HEK293 (cell line): Measurements from ENCODE around the gene CYRIA.

Source experiments
- CTCF ChIA-PET: fragments of 350-600 bp; formaldehyde crosslinking; extraction: SDS; loops from one replicate; lab custom pipeline; 2021; ENCODE audit warnings: antibody characterized with exemption; lab: Yijun Ruan, JAX
- POLR2A ChIA-PET: fragments of 300-600 bp; formaldehyde crosslinking; extraction: SDS; loops from one replicate; lab custom pipeline; 2020; ENCODE audit warnings: antibody characterized with exemption, inconsistent platforms; lab: Yijun Ruan, JAX
- H3K27ac ChIP-seq: fragments of 200-500 bp; sonication (Bioruptor generic); 2 replicates; pipeline ENCODE4 v1.5.1; 2014; ENCODE audit warnings: low read depth, low read length, control low read depth, inconsistent platforms; ENCODE audit errors: extremely low read depth
- H3K36me3 ChIP-seq, 2 experiments: fragments of 200-500 bp in 1 of 2; sonication (Bioruptor generic) in 1 of 2; 1 replicate in 1 of 2; 2 replicates in 1 of 2; pipeline ENCODE4 v1.5.1; 2014 to 2017; ENCODE audit warnings: inconsistent platforms in 2 of 2, low read length in 2 of 2; ENCODE audit not compliant: control insufficient read depth in 2 of 2, insufficient read depth in 1 of 2
- H3K4me1 ChIP-seq: fragments of 200-500 bp; sonication (Bioruptor generic); 2 replicates; pipeline ENCODE4 v1.5.1; 2014; ENCODE audit warnings: mild to moderate bottlenecking, low read length, inconsistent platforms; ENCODE audit not compliant: control insufficient read depth, insufficient read depth
- H3K4me3 ChIP-seq: 2 replicates; pipeline ENCODE4 v1.5.1; 2011; ENCODE audit warnings: low read depth, mild to moderate bottlenecking, control low read depth, low read length, moderate library complexity
- H3K9me3 ChIP-seq: fragments of 200-500 bp; sonication (Bioruptor generic); 2 replicates; pipeline ENCODE4 v1.5.1; 2014; ENCODE audit warnings: low read depth, low read length, inconsistent platforms; ENCODE audit not compliant: control insufficient read depth, insufficient read depth
- AEBP2 ChIP-seq: fragments of 450-650 bp; formaldehyde crosslinking; IDR thresholded peaks from 2 replicates; pipeline ENCODE4 v1.5.1; 2016; ENCODE audit warnings: missing biosample characterization, missing genetic modification characterization, borderline replicate concordance
- GLI2 ChIP-seq: fragments of 450-650 bp; formaldehyde crosslinking; IDR thresholded peaks from 2 replicates; pipeline ENCODE4; 2017; ENCODE audit warnings: missing biosample characterization, missing genetic modification characterization, low read depth, borderline replicate concordance
- OSR2 ChIP-seq: fragments of 450-650 bp; formaldehyde crosslinking; IDR thresholded peaks from 2 replicates; pipeline ENCODE4 v1.5.1; 2016; ENCODE audit warnings: missing biosample characterization, missing genetic modification characterization
- SCRT2 ChIP-seq: fragments of 450-650 bp; formaldehyde crosslinking; IDR thresholded peaks from 2 replicates; pipeline ENCODE4 v1.5.1; 2016; ENCODE audit warnings: missing biosample characterization, missing genetic modification characterization
- ZNF274 ChIP-seq, 2 experiments: fragments of 200-500 bp in 1 of 2; fragments of 450-650 bp in 1 of 2; sonication (Bioruptor generic) in 1 of 2; formaldehyde crosslinking in 1 of 2; IDR thresholded peaks; 2 replicates each; pipeline versions ENCODE4 v1.5.1 to v1.6.1; 2014 to 2016; ENCODE audit warnings: borderline replicate concordance in 1 of 2, inconsistent platforms in 1 of 2, low read length in 1 of 2, missing biosample characterization in 1 of 2, missing genetic modification characterization in 1 of 2
- ZNF350 ChIP-seq: fragments of 450-650 bp; formaldehyde crosslinking; IDR thresholded peaks from 2 replicates; pipeline ENCODE4 v1.5.0; 2017; ENCODE audit warnings: missing biosample characterization, mild to moderate bottlenecking, missing genetic modification characterization
- ZNF362 ChIP-seq: fragments of 450-650 bp; formaldehyde crosslinking; IDR thresholded peaks from 2 replicates; pipeline ENCODE4 v1.5.1; 2016; ENCODE audit warnings: missing biosample characterization, missing genetic modification characterization
- ZNF488 ChIP-seq: fragments of 450-650 bp; formaldehyde crosslinking; IDR thresholded peaks from 2 replicates; pipeline ENCODE4 v1.5.1; 2016; ENCODE audit warnings: missing biosample characterization, missing genetic modification characterization
- ZNF514 ChIP-seq: fragments of 450-650 bp; formaldehyde crosslinking; IDR thresholded peaks from 2 replicates; pipeline ENCODE4 v1.5.1; 2016; ENCODE audit warnings: missing biosample characterization, missing genetic modification characterization
- ZNF518A ChIP-seq: fragments of 450-650 bp; formaldehyde crosslinking; conservative IDR thresholded peaks from 2 replicates; pipeline ENCODE4 v1.5.1; 2016; ENCODE audit warnings: low read depth, missing biosample characterization, missing genetic modification characterization
- ZNF521 ChIP-seq: fragments of 450-650 bp; formaldehyde crosslinking; IDR thresholded peaks from 2 replicates; pipeline ENCODE4 v1.5.1; 2017; ENCODE audit warnings: missing biosample characterization, mild to moderate bottlenecking, missing genetic modification characterization
- ZNF629 ChIP-seq: fragments of 450-650 bp; formaldehyde crosslinking; IDR thresholded peaks from 2 replicates; pipeline ENCODE4 v1.5.1; 2017; ENCODE audit warnings: missing biosample characterization, missing genetic modification characterization
- ZNF670 ChIP-seq: fragments of 450-650 bp; formaldehyde crosslinking; IDR thresholded peaks from 2 replicates; pipeline ENCODE4 v1.5.1; 2016; ENCODE audit warnings: missing biosample characterization, missing genetic modification characterization, low read depth
- ZNF692 ChIP-seq: fragments of 450-650 bp; formaldehyde crosslinking; IDR thresholded peaks from 2 replicates; pipeline ENCODE4 v1.5.1; 2016; ENCODE audit warnings: missing biosample characterization, missing genetic modification characterization
- ZNF701 ChIP-seq: fragments of 450-650 bp; formaldehyde crosslinking; IDR thresholded peaks from 2 replicates; pipeline ENCODE4 v1.5.1; 2016; ENCODE audit warnings: missing biosample characterization, missing genetic modification characterization
- ZNF843 ChIP-seq: fragments of 450-650 bp; formaldehyde crosslinking; IDR thresholded peaks from 2 replicates; pipeline ENCODE4 v1.5.1; 2016; ENCODE audit warnings: missing biosample characterization, missing genetic modification characterization

CYRIA gene

DNA sequence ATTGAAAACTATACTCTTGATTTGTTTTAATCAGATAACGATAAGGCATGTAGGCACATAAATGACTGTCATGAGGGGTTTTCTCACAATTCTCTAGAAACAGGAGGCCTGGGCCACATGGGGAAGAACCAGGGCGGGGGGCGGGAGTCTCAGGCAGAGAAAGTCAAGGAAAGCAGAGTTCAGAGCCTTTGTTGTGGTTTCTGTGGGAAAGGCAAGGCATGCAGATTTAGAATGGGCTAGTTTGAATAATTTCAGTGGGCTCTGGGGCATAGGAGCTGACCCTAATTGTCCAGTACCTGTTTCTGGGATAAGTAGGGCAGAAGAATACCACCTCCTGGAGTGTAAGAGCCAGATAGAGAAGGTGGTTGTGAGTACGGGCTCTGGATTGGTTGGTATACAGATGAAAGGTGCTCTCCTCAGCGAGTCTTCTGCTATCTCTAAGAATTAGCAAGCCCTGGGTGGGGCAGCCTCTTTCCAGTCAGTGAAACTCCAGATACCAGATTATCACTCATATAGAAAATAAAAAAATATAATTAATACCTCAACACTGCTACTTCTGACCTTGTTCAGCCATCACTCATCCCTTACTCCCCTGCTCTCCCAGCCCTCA is 41.5 kb upstream of the CYRIA start:
- no peak overlapping the region for H3K4me3 ChIP-seq
- H3K27ac ChIP-seq: no peak overlapping the region
- H3K4me1 ChIP-seq: no peaks in the 10 kb centered on the region
- ChIA-PET CTCF (interaction anchor here (0.6 to 1.5 kb wide), 5 partner anchors 50 to 1070 kb away, joined by 3 to 4 read pairs (median 3); no protein-coding TSS in a partner anchor), POLR2A (no interaction called here)
- no peaks in the 10 kb centered on the region for H3K36me3 ChIP-seq
- no peaks in the 10 kb centered on the region for H3K9me3 ChIP-seq
- no peak for TF ChIP-seq ZNF701
- TF ChIP-seq ZNF670 (tag by site-specific recombination): no peak
- TF ChIP-seq OSR2 (tag by site-specific recombination): no peak
- TF ChIP-seq ZNF350 (tag by site-specific recombination): no peak
- TF ChIP-seq SCRT2 (tag by site-specific recombination): no peak
- no peak for TF ChIP-seq AEBP2
- no peak for TF ChIP-seq ZNF521 (tag by site-specific recombination)
- no peak for TF ChIP-seq ZNF692 (tag by site-specific recombination)
- no peak for TF ChIP-seq ZNF362 (tag by site-specific recombination)
- no peak for TF ChIP-seq ZNF843 (tag by site-specific recombination)

GRCh38 chr2:16700551-16701259 is 35.1 kb upstream of the CYRIA start:
- POLR2A ChIA-PET: no interaction called here
- CTCF ChIA-PET: interaction anchor here (0.6 kb wide), 1 partner anchor 1797 kb away, joined by 4 read pairs; no protein-coding TSS in a partner anchor

DNA sequence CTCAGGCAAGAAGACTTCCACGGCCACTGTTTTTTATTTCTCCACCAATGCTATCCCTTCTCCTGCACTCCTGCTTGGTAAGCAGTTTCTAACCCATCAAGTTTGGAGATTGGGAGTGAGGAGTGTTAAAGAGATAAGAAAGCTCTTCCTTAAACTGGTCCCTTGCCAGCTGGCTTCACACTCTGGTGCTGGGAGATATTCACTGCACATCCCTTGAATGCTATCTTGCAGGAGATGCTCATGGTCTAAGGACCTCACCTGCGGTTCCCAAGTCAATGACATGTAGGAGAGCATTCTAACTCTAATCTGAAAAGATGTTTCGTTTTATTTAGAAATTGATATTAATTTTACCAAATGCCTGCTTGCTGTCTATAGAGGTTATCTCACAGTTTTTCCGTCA is 28.2 kb upstream of the CYRIA start:
- ChIA-PET CTCF (no interaction called here), POLR2A (no interaction called here)
- Histone ChIP-seq H3K9me3 (no peaks in the 10 kb centered on the region), H3K4me3 (no peak overlapping the region), H3K27ac (no peak overlapping the region), H3K36me3 (no peaks in the 10 kb centered on the region), H3K4me1 (no peaks in the 10 kb centered on the region)
- TF ChIP-seq ZNF518A (tag by site-specific recombination) (no peak), ZNF274 (IDR thresholded peaks at IDR 0.05; ENCODE audit: low read length) (no peak), ZNF274 (tag by site-specific recombination; IDR thresholded peaks at IDR 0.05; ENCODE audit: borderline replicate concordance) (no peak)

More at GRCh38 chr2:16700551-16701259, 35.1 kb upstream of the CYRIA start:
- Histone ChIP-seq H3K4me1 (no peaks in the 10 kb centered on the region), H3K9me3 (no peaks in the 10 kb centered on the region), H3K4me3 (no peak overlapping the region), H3K27ac (no peak overlapping the region), H3K36me3 (no peaks in the 10 kb centered on the region)
- TF ChIP-seq ZNF514 (tag by site-specific recombination): no peak
- no peak for TF ChIP-seq GLI2 (tag by site-specific recombination)
- no peak for TF ChIP-seq ZNF488 (tag by site-specific recombination)
- no peak for TF ChIP-seq ZNF629
